HG03575 (cell line): ENCODE data around the gene ITSN1.

Experiments
- ATAC-seq: cut with Tn5 transposase; IDR thresholded peaks from one replicate; pipeline ENCODE4 v1.9.1; 2021; ENCODE audit not compliant: unreplicated experiment, insufficient number of reproducible peaks, low FRiP score; ENCODE audit errors: extremely low read depth

The ITSN1 gene

DNA sequence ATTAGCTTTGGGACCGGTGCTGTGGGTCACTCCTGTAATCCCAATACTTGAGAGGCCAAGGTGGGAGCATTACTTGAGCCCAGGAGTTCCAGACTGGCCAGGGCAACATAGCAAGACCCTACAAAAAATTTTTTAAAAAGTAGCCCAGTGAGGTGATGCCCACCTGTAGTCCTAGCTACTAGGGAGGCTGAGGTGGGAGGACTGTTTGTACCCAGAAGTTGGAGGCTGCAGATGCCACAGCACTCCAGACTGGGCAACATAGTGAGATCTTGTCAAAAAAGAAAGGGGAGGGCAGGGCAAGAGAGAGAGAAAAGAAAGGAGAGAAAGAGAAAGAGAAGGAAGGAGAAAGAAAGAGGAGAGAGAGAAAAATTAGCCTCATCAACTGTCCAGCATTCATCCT, 6.3 kb downstream of the ITSN1 start:
- ATAC-seq, result no peak

DNA sequence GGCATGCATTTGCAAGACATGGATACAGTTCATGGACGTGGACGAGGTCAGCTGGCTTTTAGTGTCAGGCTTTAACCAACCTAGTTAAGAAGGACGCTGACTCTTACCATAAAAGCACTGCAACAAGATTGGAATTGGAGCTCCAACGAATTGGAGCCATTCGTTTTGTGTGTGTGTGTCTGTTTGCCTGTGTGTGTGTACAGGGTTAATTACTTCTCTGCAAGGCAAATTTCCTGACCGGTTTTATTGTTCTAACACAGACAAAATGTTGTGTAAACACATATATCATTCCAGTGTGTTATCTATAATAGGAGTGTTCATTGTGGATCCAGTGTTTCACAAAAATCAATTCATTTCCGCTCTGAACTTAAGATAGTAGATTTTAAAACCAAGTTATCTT, 7.9 kb downstream of the ITSN1 start:
- ATAC-seq, result no peak

DNA sequence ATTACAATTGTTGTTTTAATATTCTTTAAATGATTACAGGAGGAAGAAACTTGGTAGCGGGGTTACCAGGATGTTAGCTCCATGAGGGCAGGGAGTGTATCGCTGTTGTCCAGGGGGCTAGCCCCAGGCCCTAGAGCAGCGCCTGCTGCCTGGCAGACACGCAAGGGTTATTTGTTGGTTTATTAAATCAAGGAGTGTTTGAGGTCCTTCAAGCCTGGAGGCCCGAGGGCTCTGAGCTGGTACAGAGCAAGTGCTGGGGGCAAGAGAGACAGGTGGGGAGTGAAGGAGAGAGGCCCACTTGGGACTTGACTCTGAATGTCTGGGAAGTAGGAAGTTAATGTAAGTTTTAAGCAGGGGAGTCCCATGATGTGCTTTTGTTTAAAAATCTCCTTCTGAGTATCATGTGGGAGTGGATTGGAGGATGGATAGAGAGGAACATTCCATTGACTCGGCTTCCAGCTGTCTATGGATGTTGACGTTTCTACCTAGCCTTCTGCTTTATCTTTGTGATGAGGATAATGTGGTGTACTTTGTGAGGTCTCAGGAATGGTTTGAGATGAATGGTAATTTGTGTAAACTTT, 8.7 kb downstream of the ITSN1 start:
- no peak for ATAC-seq

DNA sequence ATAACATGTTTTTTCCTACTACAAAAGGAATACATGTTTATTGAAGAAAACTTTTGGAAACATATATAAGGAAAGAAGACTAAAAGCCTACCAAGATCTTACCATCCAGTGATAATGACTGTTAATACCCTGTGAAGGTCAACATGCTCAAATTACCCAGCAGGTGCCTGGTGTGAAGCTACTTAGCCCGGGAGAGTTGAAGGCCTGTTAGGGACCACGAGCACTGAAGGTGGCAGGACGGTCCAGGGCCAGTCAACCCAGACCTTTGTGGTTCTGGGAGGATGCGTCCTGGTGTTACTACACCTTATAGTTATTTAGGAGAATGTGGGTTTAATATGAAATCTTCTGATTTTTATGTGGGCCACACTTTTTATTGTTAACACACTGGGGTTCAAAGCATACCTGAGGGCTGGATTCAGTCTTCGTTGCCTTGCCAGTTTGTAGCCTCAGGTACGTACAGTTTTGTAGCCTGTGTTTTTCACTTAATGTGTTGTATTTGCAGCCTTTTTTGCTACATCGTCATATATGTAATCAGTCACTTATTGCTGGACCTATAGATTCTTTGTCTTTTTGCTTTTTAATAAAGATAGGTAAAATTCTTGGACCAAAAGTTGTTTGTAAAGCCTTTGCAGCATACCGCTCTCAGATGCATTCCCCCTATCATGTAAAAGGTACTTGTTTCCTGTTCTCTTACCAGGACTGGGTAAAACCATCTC, 9.8 kb downstream of the ITSN1 start:
- no peak for ATAC-seq

DNA sequence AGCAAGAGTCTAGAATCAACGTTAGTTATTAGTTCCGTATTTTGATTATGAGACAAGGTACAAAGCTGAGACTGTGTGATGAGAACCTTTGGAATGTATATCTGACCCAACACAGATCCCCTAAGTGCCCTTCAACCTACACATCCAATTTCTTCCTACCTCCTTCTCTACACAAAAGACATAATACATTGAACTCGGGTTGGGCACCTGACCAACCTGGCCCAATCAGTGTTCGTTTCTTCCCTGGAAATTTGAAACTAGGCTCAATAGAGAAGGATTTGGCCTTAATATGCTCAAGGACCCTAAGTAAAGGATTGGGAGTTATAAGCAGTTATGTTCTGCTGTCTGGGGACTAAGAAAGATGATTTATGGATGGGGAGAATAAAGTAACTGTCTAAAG, 12.1 kb downstream of the ITSN1 start:
- ATAC-seq, result no peak

DNA sequence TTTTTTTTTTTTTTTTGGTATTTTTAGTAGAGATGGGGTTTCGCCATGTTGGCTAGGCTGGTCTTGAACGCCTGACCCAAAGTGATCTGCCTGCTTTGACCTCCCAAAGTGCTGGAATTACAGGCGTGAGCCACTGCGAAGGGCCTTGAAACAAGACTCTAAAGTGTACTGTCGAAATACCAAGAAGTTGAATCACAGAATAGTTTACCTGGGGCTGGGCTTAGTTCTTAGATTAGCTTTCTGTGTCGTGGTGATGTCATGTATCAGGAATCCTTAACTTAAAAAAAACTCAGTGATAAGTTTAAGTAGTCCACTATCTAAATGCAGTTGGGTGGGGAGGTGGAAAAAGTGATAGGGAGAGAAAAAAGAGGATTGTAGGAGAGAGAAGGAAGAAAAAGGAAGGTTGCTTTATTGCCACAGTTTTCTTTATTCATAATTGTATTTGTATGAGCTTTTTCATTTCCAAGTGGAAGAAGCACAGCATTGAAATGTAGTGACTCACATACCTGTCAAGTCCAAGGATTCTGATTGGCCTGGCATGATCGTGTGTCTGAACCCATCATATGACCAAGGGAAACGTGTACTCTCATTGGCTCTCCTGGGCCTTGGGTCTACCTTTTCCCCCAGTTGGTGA, 13.4 kb downstream of the ITSN1 start:
- ATAC-seq, result no peak

DNA sequence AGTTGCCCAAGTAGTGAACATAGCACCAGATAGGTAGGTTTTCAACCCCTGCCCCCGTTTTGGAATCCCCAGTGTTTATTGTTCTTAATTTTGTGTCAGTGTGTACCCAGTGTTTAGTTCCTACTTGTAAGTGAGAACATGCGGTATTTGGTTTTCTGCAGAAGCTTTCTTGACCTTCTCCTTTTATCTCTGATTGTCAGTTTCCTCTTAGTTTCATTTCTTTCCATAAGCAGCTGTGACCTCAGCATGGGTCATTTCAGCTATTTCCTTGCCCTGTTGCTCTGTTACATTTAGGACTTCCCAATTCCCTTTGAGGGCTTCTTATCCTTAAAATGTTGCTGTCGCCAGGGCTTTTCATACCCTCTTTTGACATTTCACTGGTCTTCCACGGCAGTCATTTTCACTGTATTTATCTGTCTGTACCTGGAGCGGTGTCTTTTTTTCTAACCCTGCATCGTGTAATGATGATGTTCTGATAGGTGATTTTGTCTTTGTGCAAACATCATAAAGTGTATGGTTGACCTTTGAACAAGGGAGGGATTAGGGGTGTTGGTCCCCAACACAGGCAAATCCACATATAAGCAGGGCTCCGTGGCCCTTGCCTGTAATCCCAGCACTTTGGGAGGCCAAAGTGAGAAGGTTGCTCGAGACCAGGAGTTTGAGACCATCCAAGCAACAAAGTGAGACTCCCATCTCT, 15.0 kb downstream of the ITSN1 start:
- no peak for ATAC-seq

DNA sequence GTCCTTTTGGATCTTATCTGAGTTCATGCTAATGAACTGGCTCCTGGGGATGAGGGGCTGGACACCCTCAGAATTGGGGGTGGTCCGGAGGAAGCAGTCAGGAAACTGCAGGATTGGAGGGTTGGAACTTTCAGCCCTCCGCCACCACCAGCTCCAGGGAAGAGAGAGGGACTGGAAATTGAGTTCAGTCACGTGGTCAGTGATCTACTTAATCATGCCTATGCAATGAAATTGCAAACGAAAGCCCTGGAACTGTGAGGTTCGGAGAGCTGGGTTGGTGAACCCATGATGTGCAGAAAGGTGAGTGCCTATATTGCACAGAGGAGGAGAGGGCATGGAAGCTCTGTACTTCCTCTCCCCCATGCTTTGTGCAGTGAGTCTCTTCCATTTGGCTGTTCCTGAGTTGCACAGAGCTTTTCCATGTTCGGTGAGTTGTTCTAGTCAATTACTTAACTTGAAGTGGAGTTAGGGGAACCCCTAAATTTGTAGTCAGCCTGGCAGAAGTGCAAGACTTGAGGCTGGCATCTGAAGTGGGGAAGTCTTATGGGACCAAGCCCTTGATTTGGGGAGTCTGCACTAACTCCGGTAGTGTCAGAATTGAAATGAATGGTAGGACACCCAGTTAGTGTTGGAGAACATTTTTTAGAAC, 16.7 kb downstream of the ITSN1 start:
- ATAC-seq, result no peak

DNA sequence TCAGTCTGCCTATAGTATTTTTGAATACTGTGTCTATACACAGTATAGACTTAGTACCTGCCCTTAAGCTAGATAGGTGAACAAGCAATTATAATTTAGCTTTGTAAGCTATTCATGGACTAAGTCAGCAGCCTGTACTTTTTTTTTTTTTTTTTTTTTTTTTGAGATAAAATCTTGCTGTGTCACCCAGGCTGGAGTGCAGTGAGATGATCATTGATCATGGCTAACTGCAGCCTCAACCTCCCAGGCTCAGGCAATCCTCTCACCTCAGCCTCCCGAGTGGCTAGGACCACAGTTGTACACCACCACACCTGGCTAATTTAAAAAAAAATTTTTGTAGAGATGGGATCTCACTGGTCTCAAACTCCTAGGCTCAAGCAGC, 17.3 kb downstream of the ITSN1 start:
- ATAC-seq, result no peak

DNA sequence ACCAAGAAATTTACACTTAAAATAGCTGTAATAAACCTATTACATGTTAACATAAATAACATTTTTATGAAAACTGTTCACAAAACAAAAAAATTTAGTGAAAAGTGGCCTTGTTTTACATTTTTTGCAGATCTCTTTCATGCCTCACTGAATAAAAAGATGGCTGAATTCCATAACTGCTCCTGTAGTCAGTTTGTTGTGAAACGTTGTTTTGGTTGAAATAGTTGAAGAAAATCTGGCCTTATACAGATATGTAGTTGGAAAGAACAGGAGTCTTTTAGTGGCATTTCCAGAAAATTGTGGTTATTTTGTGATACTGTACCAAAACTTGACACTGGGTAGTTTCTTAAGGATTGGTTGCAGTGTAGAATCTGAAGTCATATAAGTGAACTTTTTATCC, 18.1 kb downstream of the ITSN1 start:
- ATAC-seq, result no peak

DNA sequence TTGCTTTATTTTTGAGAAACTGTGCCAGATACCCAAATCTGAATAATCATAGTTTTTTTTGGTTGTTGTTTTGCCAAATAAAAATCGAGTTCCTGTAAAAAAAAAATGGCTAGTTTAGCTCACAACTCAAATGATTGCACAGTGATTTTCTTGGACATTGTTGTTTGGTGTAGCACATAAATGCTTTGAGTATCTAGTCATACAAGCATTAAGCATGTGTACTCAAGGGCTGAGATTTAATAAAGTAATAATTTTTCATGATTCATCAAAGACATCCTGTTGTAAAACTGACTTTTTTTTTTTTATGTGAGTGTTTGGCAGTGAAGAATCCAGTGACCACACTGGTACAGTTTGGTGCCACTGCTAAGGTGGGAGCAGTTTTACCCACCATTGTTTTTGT, 18.8 kb downstream of the ITSN1 start:
- ATAC-seq, result no peak

DNA sequence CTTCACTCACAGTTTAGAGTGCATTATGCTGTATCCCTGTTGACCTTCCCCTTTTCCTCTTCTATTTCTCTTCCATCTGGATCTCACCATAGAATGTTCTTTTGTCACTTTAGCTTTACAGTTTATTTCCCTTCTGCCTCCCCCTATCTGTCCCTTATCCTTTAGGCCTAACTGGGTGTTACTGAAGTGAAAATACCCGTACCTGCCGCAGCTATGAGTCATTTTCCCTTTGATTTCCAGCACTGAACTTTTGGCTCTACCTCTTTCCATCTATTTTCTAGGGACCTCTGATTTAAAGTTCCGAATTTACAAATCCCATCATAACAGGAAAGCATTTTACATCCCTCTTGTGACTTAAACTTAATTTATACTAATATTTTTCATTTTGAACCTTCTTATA, 19.7 kb downstream of the ITSN1 start:
- no peak for ATAC-seq

DNA sequence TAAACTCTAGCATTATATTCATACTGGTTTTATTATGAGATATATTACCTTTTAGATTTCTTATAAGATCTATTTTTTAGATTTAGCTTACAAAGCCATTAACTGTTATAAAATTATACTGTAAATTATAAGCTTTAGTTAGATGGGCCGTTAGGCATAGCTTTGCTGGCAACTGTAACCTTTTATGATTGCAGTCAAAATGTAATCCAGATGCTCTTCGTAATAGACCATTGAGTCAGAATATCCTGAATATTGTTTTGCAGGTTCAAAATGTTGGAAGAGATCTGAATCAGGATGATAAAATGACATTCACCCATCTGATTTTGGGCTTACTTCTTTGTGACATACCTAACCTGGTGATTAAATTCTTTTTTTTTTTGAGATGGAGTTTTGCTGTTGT, 20.9 kb downstream of the ITSN1 start:
- no peak for ATAC-seq

DNA sequence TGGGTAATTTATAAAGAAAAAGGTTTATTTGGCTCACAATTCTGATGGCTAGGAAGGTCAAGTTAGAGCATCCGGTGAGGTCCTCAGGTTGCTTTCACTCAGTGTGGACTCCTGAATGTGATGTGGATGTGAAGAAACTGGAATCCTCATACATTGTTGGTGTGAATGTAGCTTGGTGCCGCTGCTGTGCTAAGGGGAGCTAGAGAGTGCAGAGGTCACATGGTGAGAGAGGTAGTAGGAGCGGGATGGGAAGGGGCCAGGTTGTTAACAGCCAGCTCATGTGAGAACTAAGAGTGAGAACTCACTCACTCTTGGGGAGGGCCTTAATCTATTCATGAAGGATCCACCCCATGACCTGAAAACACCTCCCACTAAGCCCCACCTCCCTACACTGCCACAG, 21.8 kb downstream of the ITSN1 start:
- ATAC-seq, result no peak

DNA sequence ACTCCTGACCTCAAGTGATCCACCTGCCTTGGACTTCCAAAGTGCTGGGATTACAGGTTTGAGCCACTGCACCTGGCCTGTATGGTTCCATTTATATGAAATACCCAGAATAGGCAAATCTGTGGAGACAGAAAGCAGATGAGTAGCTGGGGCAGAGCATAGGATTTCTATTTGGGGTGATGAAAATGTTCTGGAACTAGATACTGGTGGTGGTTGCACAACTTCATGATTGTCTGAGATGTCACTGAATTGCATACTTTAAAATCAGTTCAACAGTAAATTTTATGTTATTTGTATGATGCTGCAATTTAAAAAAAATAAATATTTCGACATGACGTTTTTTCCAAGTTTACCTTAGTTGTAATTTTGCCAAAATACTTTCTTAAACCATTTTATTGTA, 23.9 kb downstream of the ITSN1 start:
- ATAC-seq, result no peak

DNA sequence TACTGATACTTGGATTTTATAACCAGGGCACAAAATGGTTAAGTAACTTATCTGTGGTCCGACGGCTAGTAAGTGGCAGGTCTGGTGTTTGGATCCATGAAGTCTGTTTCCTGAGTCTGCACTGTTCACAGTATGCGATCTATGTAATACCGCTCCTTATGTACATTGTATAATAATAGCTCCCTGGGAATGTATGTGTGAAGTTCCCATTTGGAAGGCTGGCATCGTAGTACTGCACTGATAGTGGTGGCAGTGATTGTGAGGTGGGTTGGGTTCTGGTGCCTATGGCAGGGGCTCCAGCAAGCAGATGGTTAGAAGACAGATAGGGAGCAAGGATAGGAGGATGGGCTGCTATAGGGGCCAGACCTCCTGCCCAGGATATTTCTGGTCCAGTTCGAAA, 25.3 kb downstream of the ITSN1 start:
- no peak for ATAC-seq

DNA sequence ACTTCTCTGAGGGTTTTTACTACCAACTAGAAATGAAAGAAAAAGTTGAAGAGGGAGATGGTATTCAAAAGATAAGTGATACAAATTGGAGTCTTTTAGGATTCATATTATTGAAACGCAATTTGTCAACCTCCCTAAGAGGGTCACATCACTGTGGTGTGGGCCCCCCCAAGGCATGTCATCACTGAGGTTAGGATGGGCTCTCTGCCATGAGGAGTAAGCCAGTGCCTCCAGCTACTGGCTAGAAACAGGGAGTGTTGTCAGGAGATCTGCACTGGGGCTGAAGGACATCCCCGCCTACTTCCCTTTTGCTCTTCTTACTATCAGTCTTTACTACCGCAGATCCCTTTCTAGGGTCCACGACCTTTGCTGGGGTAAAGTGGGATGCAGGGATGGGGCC, 25.9 kb downstream of the ITSN1 start:
- ATAC-seq, result no peak

DNA sequence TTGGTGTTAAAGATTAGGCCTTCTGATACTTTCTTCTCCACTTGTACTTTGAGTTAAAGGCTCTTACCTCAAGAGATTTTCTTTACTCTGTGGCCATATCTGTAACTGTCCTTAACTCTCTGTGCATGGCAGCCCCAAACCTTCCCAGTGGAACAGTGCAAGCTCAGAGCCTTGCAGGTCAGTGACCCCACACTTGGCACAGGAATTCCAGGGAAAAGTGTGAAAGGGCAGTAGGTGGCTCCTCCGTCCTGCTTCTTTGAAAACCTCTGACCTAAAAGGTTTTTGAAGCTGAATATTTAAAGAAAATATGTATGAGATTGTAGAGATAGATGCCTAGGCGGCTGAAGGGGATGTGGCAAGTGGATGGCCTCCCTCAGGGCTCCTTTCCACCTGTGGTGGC, 26.3 kb downstream of the ITSN1 start:
- ATAC-seq, result no peak

DNA sequence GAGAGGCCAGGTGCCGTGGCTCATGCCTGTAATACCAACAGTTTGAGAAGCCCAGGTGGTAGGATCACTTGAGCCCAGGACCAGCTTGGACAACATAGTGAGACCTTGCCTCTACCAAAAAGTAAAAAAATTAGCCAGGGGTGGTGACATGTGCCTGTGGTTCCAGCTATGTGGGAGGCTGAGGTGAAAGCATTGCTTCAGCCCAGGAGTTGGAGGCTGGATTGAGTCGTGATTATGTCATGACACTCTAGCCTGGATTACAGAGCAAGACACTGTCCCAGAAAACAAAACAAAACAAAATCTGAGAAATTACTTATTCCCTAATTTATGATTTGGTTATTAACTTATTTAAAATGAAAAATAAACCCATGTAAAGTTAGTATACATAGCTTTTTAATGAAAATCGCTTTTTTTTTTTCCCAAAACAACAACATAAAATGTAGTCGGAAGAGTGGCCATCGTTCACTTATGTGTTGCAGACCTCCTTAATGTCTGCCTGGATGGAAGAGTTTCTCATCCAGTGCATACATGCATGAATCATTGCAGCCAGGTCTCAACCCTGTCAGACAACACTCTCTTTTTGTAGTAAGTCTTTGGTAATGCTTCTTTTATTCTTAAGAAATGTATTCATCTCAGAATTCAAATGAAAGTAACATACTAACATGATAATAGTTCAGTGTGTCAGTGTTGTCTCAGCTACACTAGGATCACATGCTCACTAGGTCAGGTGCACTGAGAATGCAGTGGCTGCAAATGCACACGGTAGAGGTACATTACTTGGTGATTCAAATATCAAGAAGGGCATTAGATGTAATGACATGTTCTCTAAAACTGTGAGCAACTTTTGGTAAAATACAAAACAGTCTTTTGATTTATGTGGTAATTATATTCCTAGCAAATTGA, 28.0 kb downstream of the ITSN1 start:
- ATAC-seq, result no peak
